WERI-Rb-1 (cell line): ENCODE data around the gene TMEM243.
A peak's percentile ranks its signal among the peaks of the same experiment; 100 is the strongest.

Experiments
- DNase-seq: peaks from one replicate; pipeline ENCODE4 v3.0.0-alpha.2; 2020
- H3K27ac ChIP-seq: fragments of 250-450 bp; sonication (Bioruptor Pico); 2 replicates; pipeline ENCODE4 v1.5.1; 2020; ENCODE audit warnings: mild to moderate bottlenecking, moderate library complexity
- H3K27me3 ChIP-seq: fragments of 250-450 bp; sonication (Bioruptor Pico); 2 replicates; pipeline ENCODE4 v1.5.1; 2021; ENCODE audit warnings: mild to moderate bottlenecking, low read depth, moderate library complexity; ENCODE audit not compliant: insufficient read depth, severe bottlenecking
- H3K36me3 ChIP-seq: fragments of 250-450 bp; sonication (Bioruptor Pico); 2 replicates; pipeline ENCODE4 v1.5.1; 2020; ENCODE audit warnings: mild to moderate bottlenecking, moderate library complexity
- H3K4me3 ChIP-seq: 2 replicates; pipeline ENCODE4 v1.5.1; 2011; ENCODE audit warnings: low read depth, mild to moderate bottlenecking, control low read depth, low read length
- H3K9me3 ChIP-seq: fragments of 250-450 bp; sonication (Bioruptor Pico); 2 replicates; pipeline ENCODE4 v1.5.1; 2021; ENCODE audit warnings: mild to moderate bottlenecking, moderate library complexity; ENCODE audit not compliant: severe bottlenecking
- CTCF ChIP-seq: IDR thresholded peaks from 2 replicates; pipeline ENCODE4 v1.5.1; 2011; ENCODE audit warnings: low read depth, mild to moderate bottlenecking, control low read depth, inconsistent platforms, low read length

The TMEM243 gene

DNA sequence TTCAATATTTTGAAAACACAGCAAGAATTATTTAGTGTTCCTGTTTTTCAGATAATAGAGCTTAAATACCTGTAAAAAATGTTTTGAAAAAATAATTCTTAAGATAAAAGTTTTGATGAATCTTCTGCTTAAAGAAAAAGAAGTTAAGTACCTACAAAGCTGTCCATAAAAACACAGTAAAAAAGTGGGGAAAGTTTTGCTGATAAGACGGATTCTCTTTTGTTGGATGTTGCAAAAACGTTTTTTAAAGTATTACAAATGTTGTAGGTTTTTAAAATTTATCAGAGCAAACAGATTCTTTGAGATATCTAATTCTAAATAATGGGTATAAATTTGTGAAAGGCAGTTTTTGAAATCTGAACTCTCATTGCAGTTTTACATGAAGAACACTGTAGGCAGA, 55.1 kb downstream of the TMEM243 start:
- Histone ChIP-seq H3K27ac (no peak overlapping the region), H3K4me3 (no peak overlapping the region), H3K27me3 (no peaks in the 10 kb centered on the region), H3K36me3 (peaks cover 43% of the 10 kb centered on the region), H3K9me3 (no peaks in the 10 kb centered on the region)
- no peak for TF ChIP-seq CTCF
- no peak for DNase-seq

- Histone ChIP-seq H3K27me3 (no peaks in the 10 kb centered on the region), H3K27ac (no peak overlapping the region), H3K36me3 (peaks cover 10% of the 10 kb centered on the region), H3K9me3 (no peaks in the 10 kb centered on the region), H3K4me3 (no peak overlapping the region)
- DNase-seq = no peak
- no peak for TF ChIP-seq CTCF
These were observed 60.0 kb downstream of the TMEM243 start for GRCh38 chr7:87159538-87159937.

- no peaks in the 10 kb centered on the region for H3K27me3 ChIP-seq
- no peak for DNase-seq
- no peaks in the 10 kb centered on the region for H3K9me3 ChIP-seq
- no peak overlapping the region for H3K4me3 ChIP-seq
- H3K36me3 ChIP-seq = peaks cover 12% of the 10 kb centered on the region; the same call in 1 of the 2 replicates
- no peak for TF ChIP-seq CTCF
- H3K27ac ChIP-seq = no peak overlapping the region
These were observed 62.8 kb downstream of the TMEM243 start for GRCh38 chr7:87156709-87157108.

DNA sequence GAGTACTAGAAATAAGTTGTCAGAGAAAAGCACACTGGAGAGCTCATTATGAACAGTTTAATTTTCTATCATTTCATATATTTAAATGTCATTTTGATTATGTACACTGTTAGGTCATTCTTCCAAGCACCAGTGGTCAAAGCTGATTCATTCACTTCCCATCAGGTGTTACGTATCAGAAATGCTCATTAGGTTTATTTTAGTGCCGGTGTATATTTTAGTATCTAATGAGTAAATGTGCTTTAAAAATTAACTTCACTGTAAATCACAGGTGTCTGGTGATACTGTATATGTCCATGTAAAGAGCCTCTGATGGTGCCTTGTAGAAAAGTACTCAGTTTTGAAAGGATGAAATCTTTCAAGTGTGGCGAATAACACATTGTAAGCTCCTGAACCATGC, 63.7 kb downstream of the TMEM243 start:
- no peak overlapping the region for H3K27ac ChIP-seq
- no peak for DNase-seq
- no peaks in the 10 kb centered on the region for H3K27me3 ChIP-seq
- no peaks in the 10 kb centered on the region for H3K9me3 ChIP-seq
- H3K36me3 ChIP-seq = peaks cover 12% of the 10 kb centered on the region; the same call in 1 of the 2 replicates
- no peak overlapping the region for H3K4me3 ChIP-seq
- no peak for TF ChIP-seq CTCF

DNA sequence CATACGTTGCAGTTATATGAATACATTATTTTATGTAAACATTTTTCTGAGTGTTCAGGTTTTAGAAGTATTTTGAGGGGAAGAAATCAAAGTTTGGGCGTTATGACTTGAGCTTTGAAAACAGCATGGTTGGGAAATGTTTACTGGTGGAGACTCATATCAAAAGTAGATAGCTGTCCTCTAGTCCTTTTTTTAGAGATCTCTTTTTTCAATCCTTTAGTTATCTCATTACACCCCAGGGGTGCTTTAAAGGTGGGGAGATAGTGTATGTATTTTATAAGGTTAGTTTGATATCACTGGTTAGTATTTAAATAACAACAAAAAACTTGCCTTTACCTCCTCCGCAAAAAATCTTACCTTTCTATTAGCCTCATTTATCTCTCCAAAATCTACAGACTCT, 65.0 kb downstream of the TMEM243 start:
- Histone ChIP-seq H3K27ac (peak overlapping the region; percentile 100; the same call in 1 of the 2 replicates), H3K9me3 (no peaks in the 10 kb centered on the region), H3K36me3 (peaks cover 12% of the 10 kb centered on the region; the same call in 1 of the 2 replicates), H3K4me3 (peak overlapping the region; percentile 98; the same call in 1 of the 2 replicates), H3K27me3 (no peaks in the 10 kb centered on the region)
- no peak for DNase-seq
- TF ChIP-seq CTCF = no peak

GRCh38 chr7:87154166-87154565, 65.4 kb downstream of the TMEM243 start:
- no peak for TF ChIP-seq CTCF
- no peaks in the 10 kb centered on the region for H3K27me3 ChIP-seq
- H3K4me3 ChIP-seq = peak overlapping the region; percentile 98
- peak overlapping the region; percentile 100 for H3K27ac ChIP-seq
- DNase-seq = no peak
- H3K36me3 ChIP-seq = peaks cover 12% of the 10 kb centered on the region; the same call in 1 of the 2 replicates
- no peaks in the 10 kb centered on the region for H3K9me3 ChIP-seq
